Amygdala (tissue), 56 donors: Measurements from ENCODE around the gene SERPINF2.
"Not testable (repeated sequence)": the region's sequence is repeated elsewhere in the genome, so short reads cannot be mapped to it uniquely, and the experiment has no call there.

Experiments used
- DNase-seq, 56 donors: peaks; one replicate each; lab custom pipeline; 2025; lab: John Stamatoyannopoulos, UW

SERPINF2 gene

GRCh38 chr17:1732833-1733321 is 9.8 kb upstream of the SERPINF2 start:
- DNase-seq: no peak

GRCh38 chr17:1733759-1734158 is 8.9 kb upstream of the SERPINF2 start:
- no peak for DNase-seq

GRCh38 chr17:1735418-1735817 is 7.3 kb upstream of the SERPINF2 start:
- DNase-seq: no peak

- DNase-seq: no peak
Observed at GRCh38 chr17:1735834-1736347, 6.8 kb upstream of the SERPINF2 start.

GRCh38 chr17:1736348-1737281 is 6.1 kb upstream of the SERPINF2 start:
- peak in 17 of 56 donors; percentile 11 to 53 (median 27) for DNase-seq

GRCh38 chr17:1737531-1738291 is 5.0 kb upstream of the SERPINF2 start:
- no peak for DNase-seq

- not testable (repeated sequence) for DNase-seq
Observed at GRCh38 chr17:1741899-1742298, 772 bp upstream of the SERPINF2 start.

- DNase-seq: no peak
Observed at GRCh38 chr17:1743088-1743439, 393 bp downstream of the SERPINF2 start.

GRCh38 chr17:1744551-1745512 is 2.2 kb downstream of the SERPINF2 start:
- no peak for DNase-seq

- no peak for DNase-seq
Observed at GRCh38 chr17:1745513-1746020, 2.9 kb downstream of the SERPINF2 start.

- no peak for DNase-seq
Observed at GRCh38 chr17:1746975-1747543, 4.4 kb downstream of the SERPINF2 start.

- DNase-seq: no peak
Observed at GRCh38 chr17:1750628-1751027, 8.0 kb downstream of the SERPINF2 start.

- DNase-seq: peak in 1 of 56 donors; percentile 22
Observed at GRCh38 chr17:1752425-1753262, 10.0 kb downstream of the SERPINF2 start.

- peak in 1 of 56 donors; percentile 22 for DNase-seq
Observed at GRCh38 chr17:1753767-1754429, 11.2 kb downstream of the SERPINF2 start.

GRCh38 chr17:1754430-1755112 is 11.9 kb downstream of the SERPINF2 start:
- DNase-seq: no peak

- peak in 17 of 56 donors; percentile 14 to 59 (median 30) for DNase-seq
Observed at GRCh38 chr17:1755252-1755826, 12.7 kb downstream of the SERPINF2 start.

- DNase-seq: no peak
Observed at GRCh38 chr17:1755827-1756262, 13.2 kb downstream of the SERPINF2 start.
